GM12878 (cell line): ENCODE measurements around the gene NLRP14. TPM values are rescaled to one million over a fixed set of nuclear protein-coding genes. Genes with fewer than 3 reads are reported as not detected.

Source experiments
- ATAC-seq: fragments of 200-7000 bp; cut with Tn5 transposase; 3 replicates; pipeline ENCODE4 v1.9.1; 2020; ENCODE audit warnings: mild to moderate bottlenecking, moderate library complexity
- BruUV-seq: library from RNA; stranded (reverse); fragments of 400-500 nt; replicated peaks from 2 replicates; lab custom pipeline; 2021; lab: Mats Ljungman, UMichigan
- CTCF ChIA-PET: fragments of 300-600 bp; sonication (Branson Sonifier 250); formaldehyde crosslinking; extraction: SDS; loops from one replicate; lab custom pipeline; 2021; ENCODE audit warnings: inconsistent platforms; lab: Yijun Ruan, JAX
- POLR2A ChIA-PET: fragments of 350-600 bp; formaldehyde crosslinking; extraction: SDS; loops from one replicate; lab custom pipeline; 2021; ENCODE audit warnings: inconsistent platforms; lab: Charles Lee
- RAD21 ChIA-PET: fragments of 300-600 bp; sonication (Branson Sonifier 250); formaldehyde crosslinking; loops from one replicate; lab custom pipeline; 2023; ENCODE audit warnings: antibody characterized with exemption; ENCODE audit not compliant: unreplicated experiment; lab: Charles Lee
- SMC1A ChIA-PET: fragments of 300-600 bp; sonication (Branson Sonifier 250); formaldehyde crosslinking; loops from one replicate; lab custom pipeline; 2023; ENCODE audit not compliant: unreplicated experiment, uncharacterized antibody; lab: Charles Lee
- DNase-seq: peaks from one replicate; pipeline ENCODE4 v3.0.0-alpha.2; 2011; ENCODE audit warnings: low read depth, low spot score
- FAIRE-seq: peaks from 3 replicates; lab custom pipeline; 2011; peaks lifted over from hg19 to GRCh38; lab: Jason Lieb, UNC
- H2AFZ ChIP-seq: 2 replicates; pipeline ENCODE4 v1.6.0; 2011; ENCODE audit warnings: low read depth, low read length, control low read depth; ENCODE audit not compliant: control insufficient read depth
- H3K27ac ChIP-seq: 2 replicates; pipeline ENCODE4 v1.5.1; 2011; ENCODE audit warnings: control low read depth; ENCODE audit not compliant: control insufficient read depth, insufficient read depth
- H3K27me3 ChIP-seq, 2 experiments: replicated peaks in 1 of 2; 2 replicates each; pipeline versions ENCODE4 v1.6.0 to v1.6.1; 2011; ENCODE audit warnings: low read length in 1 of 2; ENCODE audit not compliant: control insufficient read depth in 2 of 2, insufficient read depth in 2 of 2
- H3K36me3 ChIP-seq, 2 experiments: 2 replicates each; pipeline ENCODE4 v1.5.1; 2011; ENCODE audit warnings: low read length in 1 of 2; ENCODE audit not compliant: control insufficient read depth in 2 of 2, insufficient read depth in 2 of 2
- H3K4me1 ChIP-seq: 2 replicates; pipeline ENCODE4 v1.6.1; 2011; ENCODE audit warnings: mild to moderate bottlenecking, low read length, moderate library complexity, mixed read lengths; ENCODE audit not compliant: control insufficient read depth, insufficient read depth
- H3K4me2 ChIP-seq: 2 replicates; pipeline ENCODE4 v1.6.0; 2011; ENCODE audit warnings: control low read depth; ENCODE audit not compliant: control insufficient read depth, insufficient read depth
- H3K4me3 ChIP-seq: fragments of 200-600 bp; sonication (generic); 2 replicates; pipeline ENCODE4 v1.5.1; 2016
- H3K79me2 ChIP-seq: 2 replicates; pipeline ENCODE4 v1.6.0; 2011; ENCODE audit warnings: low read length; ENCODE audit not compliant: control insufficient read depth, insufficient read depth
- H3K9ac ChIP-seq: 2 replicates; pipeline ENCODE4 v1.8.0; 2011; ENCODE audit warnings: low read length, control low read depth, mixed read lengths; ENCODE audit not compliant: control insufficient read depth, insufficient read depth
- H3K9me3 ChIP-seq: replicated peaks from 3 replicates; pipeline ENCODE4 v1.5.1; 2011; ENCODE audit warnings: mild to moderate bottlenecking, low read length; ENCODE audit not compliant: control insufficient read depth, insufficient read depth
- H4K20me1 ChIP-seq: 2 replicates; pipeline ENCODE4 v1.6.0; 2011; ENCODE audit not compliant: control insufficient read depth, insufficient read depth
- BMI1 ChIP-seq: fragments of 450-650 bp; IDR thresholded peaks from 2 replicates; pipeline ENCODE4 v1.6.1; 2016; ENCODE audit warnings: mild to moderate bottlenecking, moderate library complexity, borderline replicate concordance
- CEBPZ ChIP-seq: fragments of 150-350 bp; IDR thresholded peaks from 2 replicates; pipeline ENCODE4 v1.6.1; 2016; ENCODE audit warnings: low read depth, low read length
- CTCF ChIP-seq, 3 experiments: IDR thresholded peaks in 2 of 3; conservative IDR thresholded peaks in 1 of 3; 2 replicates each; pipeline ENCODE4 v1.5.1; 2011; ENCODE audit warnings: low read depth in 3 of 3, low read length in 3 of 3, mild to moderate bottlenecking in 3 of 3, control low read depth in 2 of 3, moderate library complexity in 2 of 3, inconsistent platforms in 1 of 3, mixed read lengths in 1 of 3; ENCODE audit not compliant: control insufficient read depth in 2 of 3, insufficient read depth in 1 of 3; ENCODE audit errors: extremely low read depth in 1 of 3
- CUX1 ChIP-seq: IDR thresholded peaks from 2 replicates; pipeline ENCODE4 v1.6.1; 2012; ENCODE audit warnings: improper control_type of control experiment, low read depth, low read length; ENCODE audit not compliant: insufficient replicate concordance
- GABPA ChIP-seq: IDR thresholded peaks from 2 replicates; pipeline ENCODE4 v1.6.1; 2014; ENCODE audit warnings: antibody characterized with exemption, low read depth, mild to moderate bottlenecking, inconsistent platforms
- IKZF1 ChIP-seq: fragments of 450-650 bp; conservative IDR thresholded peaks from 2 replicates; pipeline ENCODE4 v1.6.1; 2017; ENCODE audit warnings: antibody characterized with exemption, mild to moderate bottlenecking
- JUNB ChIP-seq: IDR thresholded peaks from 2 replicates; pipeline ENCODE4 v1.6.1; 2016; ENCODE audit warnings: antibody characterized with exemption, mild to moderate bottlenecking
- JUND ChIP-seq: IDR thresholded peaks from 2 replicates; pipeline ENCODE4 v1.6.1; 2012; ENCODE audit warnings: low read depth, mild to moderate bottlenecking, low read length, improper control_type of control experiment, moderate library complexity
- MYC ChIP-seq: IDR thresholded peaks from 2 replicates; pipeline ENCODE4 v1.6.1; 2011; ENCODE audit warnings: mild to moderate bottlenecking, low read length, moderate library complexity, inconsistent platforms; ENCODE audit not compliant: insufficient read depth, insufficient replicate concordance, insufficient read length, severe bottlenecking
- SMARCA5 ChIP-seq: fragments of 450-650 bp; IDR thresholded peaks from 2 replicates; pipeline ENCODE4 v1.6.1; 2017; ENCODE audit warnings: mild to moderate bottlenecking
- SUZ12 ChIP-seq: fragments of 200-600 bp; sonication (generic); IDR thresholded peaks from one replicate; pipeline ENCODE4 v1.6.1; 2018; ENCODE audit warnings: antibody characterized with exemption, mild to moderate bottlenecking; ENCODE audit not compliant: unreplicated experiment
- YY1 ChIP-seq: IDR thresholded peaks from 2 replicates; pipeline ENCODE4 v1.6.1; 2011; ENCODE audit warnings: low read depth, mild to moderate bottlenecking, low read length
- ZNF217 ChIP-seq: fragments of 450-650 bp; IDR thresholded peaks from 2 replicates; pipeline ENCODE4 v1.6.1; 2017; ENCODE audit warnings: antibody characterized with exemption, mild to moderate bottlenecking
- WGBS: methylation state at CpG from one replicate; pipeline ENCODE4 v1.1.6; 2016; ENCODE audit warnings: low lambda C conversion rate; ENCODE audit not compliant: insufficient replicate concordance, insufficient coverage; ENCODE audit errors: missing lambda C conversion rate; 5-methylcytosine and 5-hydroxymethylcytosine counted together
- in situ Hi-C: fragments of 300-500 bp; cut with MboI; formaldehyde crosslinking; loops from 9 replicates; pipeline ENCODE4 v1.14.3; 2018; ENCODE audit warnings: mixed read lengths
- intact Hi-C: fragments of 100-400 bp; cut with micrococcal nuclease; formaldehyde crosslinking; loops from one replicate; pipeline ENCODE4 v1.14.2; 2022; ENCODE audit not compliant: unreplicated experiment
- polyA plus RNA-seq, 11 experiments: library from polyadenylated mRNA; depleted of rRNA in 4 of 11; unstranded in 6 of 11; stranded (reverse) in 5 of 11; fragments of >200 nt; fragmentation: Nextera tagmentation in 4 of 11; fragmentation: Illumina TruSeq in 1 of 11; extraction: Ambion mirVana in 4 of 11; extraction: Trizol in 1 of 11; gene quantifications; 1 replicate in 1 of 11; 2 replicates in 10 of 11; pipeline versions ENCODE4 v1.2.1 to v1.2.3, GENCODE V29; 2011 to 2016; ENCODE audit warnings: inconsistent platforms in 2 of 11, missing spikeins in 2 of 11, low read depth in 1 of 11
- total RNA-seq, 4 experiments: library from RNA; depleted of rRNA in 3 of 4; stranded (reverse); fragments of >200 nt in 3 of 4; fragmentation: Illumina TruSeq in 1 of 4; extraction: Trizol in 1 of 4; gene quantifications; 2 replicates each; pipeline versions ENCODE4 v1.2.1 to v1.2.3, GENCODE V29; 2013 to 2021

Gene NLRP14
- total and polyA plus RNA-seq, 10 of the 15 experiments (the other 5 are each of a cell fraction or from before 2014, with no cell fraction given) = 0.02 to 0.12 (median 0.04) TPM; not detected in 3

- TF ChIP-seq CUX1 (no peak), SMARCA5 (no peak), BMI1 (no peak), CTCF (IDR thresholded peaks at IDR 0.05 in 2 of 3, conservative IDR thresholded peaks at IDR 0.05 in 1 of 3; ENCODE audit: control insufficient read depth in 2 of 3, extremely low read depth in 1 of 3, insufficient read depth in 1 of 3, low read depth in 3 of 3, low read length in 3 of 3) (no peak), ZNF217 (no peak)
Observed at GRCh38 chr11:7028141-7028540, 7.9 kb downstream of the NLRP14 start (continued).

- no peaks in the 10 kb centered on the region for H3K4me1 ChIP-seq
- FAIRE-seq = no peak
- ChIA-PET SMC1A (no interaction called here), POLR2A (no interaction called here), RAD21 (no interaction called here), CTCF (no interaction called here)
- intact Hi-C loops = no loop called here
- H3K27ac ChIP-seq = no peak overlapping the region
- ATAC-seq = no peak
- no peak overlapping the region for H2AFZ ChIP-seq
- no peaks in the 10 kb centered on the region; a peak in 1 of 4 replicates for H3K27me3 ChIP-seq
- H3K4me3 ChIP-seq = no peak overlapping the region
- H3K9ac ChIP-seq = no peak overlapping the region
- H3K9me3 ChIP-seq = no peaks in the 10 kb centered on the region
- H4K20me1 ChIP-seq = no peaks in the 10 kb centered on the region
- no peaks in the 10 kb centered on the region for H3K36me3 ChIP-seq
- H3K4me2 ChIP-seq = no peak overlapping the region
- BruUV-seq = no TSS peak
- DNase-seq = no peak
- WGBS = 70% methylated on average over 16 of the region's 16 CpGs
- H3K79me2 ChIP-seq = no peaks in the 10 kb centered on the region
- in situ Hi-C loops = no loop called here
- no peak for TF ChIP-seq JUND
- no peak for TF ChIP-seq CEBPZ
- TF ChIP-seq IKZF1 = no peak
- no peak for TF ChIP-seq GABPA
- TF ChIP-seq JUNB = no peak
- no peak for TF ChIP-seq SUZ12
- no peak for TF ChIP-seq YY1
- TF ChIP-seq MYC = no peak
Observed at GRCh38 chr11:7030836-7031235, 10.6 kb downstream of the NLRP14 start.
